Kidney epithelial cell (primary cell): ENCODE measurements around the gene GPR3. TPM values are rescaled to one million over a fixed set of nuclear protein-coding genes. Genes with fewer than 3 reads are reported as not detected.
"Not testable (repeated sequence)": the region's sequence is repeated elsewhere in the genome, so short reads cannot be mapped to it uniquely, and the experiment has no call there.

Experiments used
- DNase-seq: peaks from one replicate; pipeline ENCODE4 v3.0.0-alpha.2; 2010; ENCODE audit warnings: low read depth
- H3K27me3 ChIP-seq: 2 replicates; pipeline ENCODE4 v1.6.0; 2011; ENCODE audit warnings: low read length; ENCODE audit not compliant: control insufficient read depth, insufficient read depth
- H3K36me3 ChIP-seq: 2 replicates; pipeline ENCODE4 v1.5.1; 2011; ENCODE audit warnings: low read length; ENCODE audit not compliant: control insufficient read depth, insufficient read depth
- H3K4me3 ChIP-seq: 2 replicates; pipeline ENCODE4 v1.5.1; 2011; ENCODE audit warnings: low read depth, mild to moderate bottlenecking, control low read depth, low read length
- CTCF ChIP-seq: IDR thresholded peaks from 2 replicates; pipeline ENCODE4 v1.5.1; 2011; ENCODE audit warnings: mild to moderate bottlenecking, moderate library complexity, low read length, control low read depth, inconsistent platforms; ENCODE audit not compliant: insufficient read depth, poor library complexity, severe bottlenecking
- total RNA-seq: library from RNA; depleted of rRNA; stranded (reverse); fragments of >200 nt; gene quantifications from 2 replicates; pipeline ENCODE4 v1.2.3, GENCODE V29; 2015

GPR3 gene
- total RNA-seq, 1 donor from 2014 or later, result 1.6 TPM

DNA sequence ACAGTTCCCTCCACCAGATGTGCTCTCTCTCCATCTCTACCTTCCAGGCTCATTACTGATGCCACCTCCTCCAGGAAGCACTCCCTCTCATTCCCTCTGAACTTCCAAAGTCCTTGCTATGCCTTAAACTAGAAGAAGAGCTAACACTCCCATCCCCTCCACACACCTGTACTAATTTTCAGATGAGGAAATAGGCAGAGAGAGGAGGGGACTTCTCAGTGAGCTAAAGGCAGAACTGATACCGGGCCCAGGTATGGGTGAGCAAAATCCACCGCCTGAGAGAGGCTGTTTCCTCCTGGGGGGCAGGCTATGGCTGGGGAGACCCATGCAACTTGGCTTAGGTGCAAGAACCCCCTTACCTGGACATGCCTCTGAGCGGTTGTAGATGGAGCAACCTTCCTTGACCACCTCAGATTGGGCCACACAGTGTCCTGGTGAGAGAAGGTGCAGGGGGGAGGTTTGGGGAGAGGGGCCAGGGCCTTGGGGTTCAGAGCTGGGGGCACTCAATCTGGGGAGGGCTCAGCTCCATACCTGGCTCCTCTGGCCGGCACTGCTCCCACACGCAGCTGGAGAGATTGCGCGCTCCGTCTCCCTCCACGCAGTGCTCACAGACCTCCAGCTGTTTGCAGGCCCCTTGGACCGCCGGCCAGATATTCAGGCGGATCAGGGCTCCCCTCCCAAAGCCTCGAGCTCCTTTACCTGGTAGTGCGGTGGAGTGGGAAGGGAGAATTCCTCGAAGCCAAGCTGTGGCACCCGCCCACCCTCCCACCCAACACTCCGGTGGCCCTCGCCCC is 10.3 kb upstream of the GPR3 start:
- no peak for DNase-seq
- TF ChIP-seq CTCF, result no peak
- Histone ChIP-seq H3K36me3 (no peaks in the 10 kb centered on the region), H3K4me3 (no peak overlapping the region), H3K27me3 (peaks cover 18% of the 10 kb centered on the region)

- Histone ChIP-seq H3K4me3 (no peak within 1 kb of the TSS), H3K36me3 (no peaks in the 10 kb centered on the region), H3K27me3 (peaks cover 18% of the 10 kb centered on the region)
- no peak for DNase-seq
- no peak for TF ChIP-seq CTCF
Measured at GRCh38 chr1:27383039-27383605, 9.3 kb upstream of the GPR3 start, which contains the start of gene CD164L2. Gene CD164L2, minus strand, starts transcription at chr1:27383333. Its CDS starts 94 bp downstream, at chr1:27383239.

- no peak overlapping the region for H3K4me3 ChIP-seq
- TF ChIP-seq CTCF, result no peak
Measured at GRCh38 chr1:27383661-27384060, 8.8 kb upstream of the GPR3 start.

DNA sequence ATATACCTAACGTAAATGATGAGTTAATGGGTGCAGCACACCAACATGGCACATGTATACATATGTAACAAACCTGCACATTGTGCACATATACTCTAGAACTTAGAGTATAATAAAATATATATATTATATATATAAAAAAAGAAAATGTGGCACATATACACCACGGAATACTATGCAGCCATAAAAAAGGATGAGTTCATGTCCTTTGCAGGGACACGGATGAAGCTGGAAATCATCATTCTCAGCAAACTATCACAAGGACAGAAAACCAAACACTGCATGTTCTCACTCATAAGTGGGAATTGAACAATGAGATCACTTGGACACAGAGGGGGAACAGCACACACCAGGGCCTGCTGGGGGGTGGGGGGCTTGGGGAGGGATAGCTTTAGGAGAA is 7.6 kb upstream of the GPR3 start:
- DNase-seq, H3K36me3 ChIP-seq, H3K4me3 ChIP-seq: not testable (repeated sequence)
- peaks cover 18% of the 10 kb centered on the region for H3K27me3 ChIP-seq

More at GRCh38 chr1:27383661-27384060, 8.8 kb upstream of the GPR3 start:
- Histone ChIP-seq H3K27me3 (peaks cover 18% of the 10 kb centered on the region), H3K36me3 (no peaks in the 10 kb centered on the region)
- no peak for DNase-seq

DNA sequence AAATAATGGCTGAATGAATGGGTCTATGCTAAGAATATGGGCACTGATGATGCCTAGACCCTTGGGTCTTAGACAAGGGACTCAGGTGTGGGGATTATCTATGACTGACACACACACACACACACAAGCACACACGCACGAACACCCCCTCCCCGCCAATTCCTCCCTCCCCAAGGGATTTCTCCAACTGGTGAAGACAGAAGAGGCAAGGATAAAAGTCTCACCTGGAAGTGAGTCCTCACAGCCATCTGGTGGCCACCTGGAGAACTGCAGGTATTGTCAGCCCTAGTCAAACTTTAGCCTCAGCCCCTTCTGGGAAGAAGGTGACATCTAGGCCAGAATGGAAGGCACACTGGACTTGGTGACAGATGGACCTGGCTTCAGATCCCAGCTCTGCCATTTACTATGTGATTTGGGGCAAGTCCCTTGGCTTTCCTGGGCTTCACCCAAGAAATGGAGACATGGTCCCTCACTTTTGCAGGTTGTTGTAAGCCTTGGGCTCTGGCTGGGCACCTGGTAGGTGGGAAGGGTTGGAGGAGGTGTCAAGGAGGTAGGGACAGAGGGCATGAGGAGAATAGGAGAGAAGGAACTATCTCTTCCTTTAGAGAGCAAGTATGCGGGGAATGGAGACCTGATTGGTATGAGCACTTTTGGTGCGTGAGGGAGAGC is 4.0 kb upstream of the GPR3 start:
- peak; percentile 95 for TF ChIP-seq CTCF
- Histone ChIP-seq H3K36me3 (no peaks in the 10 kb centered on the region), H3K27me3 (peaks cover 9% of the 10 kb centered on the region), H3K4me3 (no peak overlapping the region)
- DNase-seq, result no peak

DNA sequence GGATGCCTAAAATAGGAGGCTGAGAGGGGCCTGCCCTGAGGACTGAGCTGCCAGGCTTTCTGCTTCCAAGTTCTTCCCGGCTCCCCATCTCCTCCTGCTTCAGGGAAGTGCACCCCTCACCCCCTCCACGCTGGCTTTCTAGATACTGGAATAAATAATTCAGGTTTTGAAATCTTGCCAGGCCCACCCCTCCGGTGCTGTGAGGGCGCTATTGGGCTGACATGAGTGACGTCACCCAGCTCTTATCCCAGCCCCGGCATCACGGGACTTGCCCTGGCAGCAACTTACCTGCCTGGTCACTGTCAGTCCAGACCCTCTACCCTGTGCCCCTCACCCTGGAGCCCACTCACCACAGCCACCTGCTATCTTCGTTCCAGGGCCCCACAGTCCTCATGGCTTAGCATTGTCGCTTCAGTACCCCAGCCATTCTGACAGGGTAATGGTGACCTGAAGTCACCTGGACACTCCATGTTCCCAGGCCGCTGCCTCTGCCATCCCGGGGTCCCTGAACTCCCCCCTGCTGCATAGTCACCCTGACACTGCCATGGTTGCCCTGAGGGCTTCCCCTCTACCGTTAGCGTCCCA is 819 bp upstream of the GPR3 start:
- Histone ChIP-seq H3K27me3 (peaks cover 6% of the 10 kb centered on the region), H3K36me3 (no peaks in the 10 kb centered on the region), H3K4me3 (peak overlapping the region; percentile 74)
- TF ChIP-seq CTCF, result no peak
- no peak for DNase-seq
